GM21717 (cell line): ENCODE results near the gene GPATCH11.

ENCODE experiments used
- ATAC-seq: cut with Tn5 transposase; IDR thresholded peaks from one replicate; pipeline ENCODE4 v1.9.1; 2021; ENCODE audit warnings: mild to moderate bottlenecking, moderate library complexity; ENCODE audit not compliant: unreplicated experiment

The GPATCH11 gene

GRCh38 chr2:37083873-37084794, at the start of gene GPATCH11, which contains the start of gene HEATR5B:
Gene GPATCH11, plus strand, starts transcription at chr2:37084518. Its CDS starts 3,864 bp downstream, at chr2:37088382.
Gene HEATR5B, minus strand, starts transcription at chr2:37084372. Its CDS starts 958 bp downstream, at chr2:37083414.
- ATAC-seq = peak; percentile 82

DNA sequence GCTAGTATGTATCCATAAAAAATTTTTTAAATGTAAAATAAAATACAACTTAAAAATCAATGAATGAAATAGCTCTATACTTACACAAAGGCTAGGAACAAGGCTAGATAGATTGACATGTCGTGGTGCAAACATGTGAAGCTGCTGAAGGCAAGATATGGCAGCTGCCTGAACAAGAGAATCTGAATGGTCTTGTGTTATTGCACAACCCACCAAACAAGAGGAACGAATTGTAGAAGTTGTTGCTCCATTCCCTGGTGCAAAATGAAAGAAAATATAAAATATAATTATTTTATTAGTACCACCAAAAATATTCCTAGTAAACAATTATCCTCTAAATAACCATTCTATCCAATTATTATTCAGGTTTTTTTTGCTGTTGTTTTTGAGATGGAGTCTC, 46.5 kb upstream of the GPATCH11 start:
- no peak for ATAC-seq

DNA sequence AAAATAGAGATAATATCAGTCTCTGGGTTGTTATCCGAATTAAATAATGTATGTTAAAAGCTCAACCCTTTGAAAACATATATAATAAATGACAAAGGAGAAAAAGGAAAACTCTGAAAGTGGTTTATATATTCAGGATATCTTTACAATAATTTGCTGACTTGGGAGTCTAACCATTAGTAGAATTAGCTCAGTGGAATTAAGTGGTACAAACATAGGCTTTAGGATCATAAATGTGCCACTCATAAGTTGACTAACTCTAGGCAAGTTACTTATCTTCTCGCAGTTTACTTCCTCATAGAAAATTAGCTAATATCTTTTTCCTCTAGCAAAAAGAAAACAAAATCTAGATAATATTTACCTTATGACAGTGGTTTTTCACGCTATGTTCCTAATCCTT, 44.7 kb upstream of the GPATCH11 start:
- ATAC-seq = no peak

DNA sequence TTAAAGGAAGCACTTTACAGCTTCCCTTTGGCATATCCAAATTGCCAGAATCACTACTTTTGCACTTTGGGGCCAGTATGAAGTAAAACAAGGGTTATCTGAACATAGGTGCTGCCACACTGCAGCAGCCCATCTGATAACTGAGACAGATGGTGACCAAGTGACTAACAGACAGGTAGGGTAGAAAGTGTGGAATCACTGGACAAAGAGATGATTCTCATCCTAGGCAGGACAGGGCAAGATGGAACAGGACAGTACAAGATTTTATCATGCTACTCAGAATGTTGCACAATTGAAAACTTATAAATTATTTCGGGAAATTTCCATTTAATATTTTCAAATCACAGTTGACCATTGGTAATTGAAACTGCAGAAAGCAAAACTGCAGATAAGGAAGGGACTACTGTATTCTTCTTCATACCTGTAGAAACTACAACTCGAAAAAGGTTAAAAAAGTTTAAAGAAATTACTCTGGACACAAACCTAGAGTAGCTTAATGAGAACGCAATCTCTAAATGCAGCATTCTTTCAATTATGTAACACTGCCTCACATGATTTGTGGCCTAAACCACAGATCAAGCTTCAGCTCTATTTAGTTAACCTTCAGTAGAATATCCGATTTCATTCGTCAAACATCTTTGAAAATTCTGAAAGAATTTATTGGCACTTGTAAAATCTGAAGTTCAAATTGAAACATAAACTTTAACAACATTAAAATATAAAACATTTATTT, 31.6 kb upstream of the GPATCH11 start:
- ATAC-seq = no peak

DNA sequence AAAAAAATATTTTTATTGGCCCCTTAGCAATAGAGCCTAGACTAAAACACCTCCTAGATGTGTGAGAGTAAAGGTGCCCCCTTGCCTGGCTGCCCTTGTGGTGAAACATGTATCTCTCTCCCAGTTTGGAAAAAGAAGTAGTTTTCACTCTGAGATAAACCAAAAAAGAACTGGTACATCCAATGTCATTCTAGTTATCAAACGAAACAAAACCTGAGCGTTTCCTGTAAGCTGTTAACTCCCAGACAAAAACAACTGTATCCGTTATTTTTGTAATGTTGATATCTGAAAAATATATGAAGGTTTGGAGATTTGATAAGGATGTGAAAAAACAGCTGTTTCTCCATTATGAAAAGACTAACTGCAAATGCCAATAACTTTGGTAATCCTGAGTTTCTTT, 24.5 kb upstream of the GPATCH11 start:
- no peak for ATAC-seq

DNA sequence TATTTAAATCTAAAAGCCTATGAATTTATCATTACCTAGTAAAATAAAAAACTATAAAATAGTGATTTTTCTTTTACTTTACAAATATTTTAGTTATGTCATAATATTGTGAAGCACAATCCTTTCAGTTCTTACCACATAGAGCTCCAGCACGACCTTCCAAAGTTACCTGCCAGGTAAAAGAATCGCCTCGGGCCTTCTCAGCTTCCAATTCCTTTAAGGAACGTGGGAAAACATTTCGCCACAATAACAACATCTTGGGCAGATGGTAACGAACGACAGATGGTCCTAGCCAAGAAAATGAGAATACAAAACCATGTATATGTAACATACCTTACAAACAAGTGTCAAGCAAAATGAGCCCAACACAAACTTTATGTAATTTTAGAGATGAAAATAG, 23.9 kb upstream of the GPATCH11 start:
- no peak for ATAC-seq

DNA sequence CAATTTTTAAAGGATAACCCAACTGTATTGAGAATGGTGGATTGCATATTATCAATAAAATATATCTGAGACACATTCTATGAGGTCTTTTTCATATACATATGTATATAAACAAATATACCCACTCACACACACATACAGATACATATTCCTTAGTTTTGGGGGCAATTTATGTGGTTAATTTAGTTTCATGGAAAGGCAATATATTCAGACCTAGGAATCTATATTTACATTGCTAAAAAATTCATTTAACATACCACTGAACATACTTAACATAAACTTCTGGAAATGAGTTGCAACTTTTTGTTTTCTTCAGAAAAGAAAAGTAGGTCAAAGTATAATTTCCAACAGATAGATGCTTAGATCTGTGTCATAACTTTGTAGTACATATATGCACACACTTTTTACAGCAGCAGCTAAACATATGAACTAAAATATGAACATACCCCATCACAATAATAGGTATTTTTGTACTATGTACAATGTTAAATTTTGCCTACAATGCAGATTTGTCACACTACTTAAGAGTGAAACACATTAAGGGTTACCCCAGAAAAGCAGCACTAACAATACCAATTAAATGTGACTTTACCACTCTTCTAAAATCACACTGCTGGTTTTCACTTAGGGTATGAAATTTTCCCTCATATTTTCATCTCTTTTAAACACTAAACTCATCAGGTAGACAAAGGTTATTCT, 23.2 kb upstream of the GPATCH11 start:
- no peak for ATAC-seq

- no peak for ATAC-seq
These were observed 22.5 kb upstream of the GPATCH11 start for GRCh38 chr2:37061776-37062175.

DNA sequence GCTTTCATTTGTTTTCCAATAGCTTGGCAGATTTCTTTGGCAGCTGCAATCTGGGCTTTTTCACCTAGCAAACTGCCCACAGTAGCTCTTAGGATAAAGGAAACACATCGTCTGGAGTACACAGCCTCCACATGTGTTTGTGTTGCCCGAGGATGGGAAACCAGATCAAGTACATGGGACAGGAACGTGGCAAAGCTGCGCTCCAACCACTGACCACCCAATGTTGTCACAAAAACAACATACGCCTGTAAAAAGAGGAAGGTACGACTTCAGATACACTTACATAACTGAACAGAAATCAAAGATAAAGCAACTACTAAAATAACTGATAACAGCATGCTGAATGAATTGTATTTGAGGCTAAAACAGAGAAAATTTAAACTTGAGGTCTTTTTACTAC, 15.6 kb upstream of the GPATCH11 start:
- no peak for ATAC-seq

DNA sequence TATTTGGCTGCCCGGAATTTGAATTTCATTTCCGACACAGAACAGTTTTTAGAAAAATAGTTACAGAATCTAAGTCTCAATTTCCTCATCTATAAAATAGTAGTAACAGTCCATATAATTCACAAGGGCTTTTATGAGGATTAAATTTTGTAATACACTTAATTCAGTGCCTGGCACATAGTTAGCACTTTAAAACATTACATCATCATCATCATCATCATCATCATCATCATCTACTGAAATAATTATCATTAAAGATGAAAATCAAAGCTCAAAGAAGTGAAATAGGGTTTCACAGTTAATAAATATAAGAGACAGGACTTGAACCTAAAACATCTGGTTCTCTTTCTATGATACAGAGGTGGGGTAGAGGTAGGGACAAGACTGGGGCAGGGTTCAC, 13.4 kb upstream of the GPATCH11 start:
- ATAC-seq = no peak

- no peak for ATAC-seq
These were observed 4.1 kb upstream of the GPATCH11 start for GRCh38 chr2:37080266-37080665.

- no peak for ATAC-seq
These were observed 3.6 kb upstream of the GPATCH11 start for GRCh38 chr2:37080689-37081088.

DNA sequence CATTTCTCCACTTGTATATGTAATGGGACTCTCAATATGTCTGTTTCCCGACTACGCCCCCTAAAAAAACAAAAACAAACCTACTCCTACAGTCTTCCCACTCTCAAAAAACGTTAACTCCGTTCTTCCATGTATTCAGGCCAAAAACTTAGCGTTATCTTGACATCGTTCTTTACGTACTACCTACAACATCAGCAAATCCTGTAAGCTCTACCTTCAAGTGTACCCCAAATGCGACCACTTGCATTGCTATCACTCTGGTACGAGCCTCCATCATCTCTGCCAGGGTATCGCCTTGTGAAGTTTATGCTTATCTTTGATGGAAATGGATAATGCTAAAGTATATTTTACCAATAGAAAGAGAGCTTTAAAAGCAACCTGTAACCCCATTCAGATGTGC, 479 bp downstream of the GPATCH11 start:
- ATAC-seq = no peak

GRCh38 chr2:37085731-37086147, 1.4 kb downstream of the GPATCH11 start:
- no peak for ATAC-seq

DNA sequence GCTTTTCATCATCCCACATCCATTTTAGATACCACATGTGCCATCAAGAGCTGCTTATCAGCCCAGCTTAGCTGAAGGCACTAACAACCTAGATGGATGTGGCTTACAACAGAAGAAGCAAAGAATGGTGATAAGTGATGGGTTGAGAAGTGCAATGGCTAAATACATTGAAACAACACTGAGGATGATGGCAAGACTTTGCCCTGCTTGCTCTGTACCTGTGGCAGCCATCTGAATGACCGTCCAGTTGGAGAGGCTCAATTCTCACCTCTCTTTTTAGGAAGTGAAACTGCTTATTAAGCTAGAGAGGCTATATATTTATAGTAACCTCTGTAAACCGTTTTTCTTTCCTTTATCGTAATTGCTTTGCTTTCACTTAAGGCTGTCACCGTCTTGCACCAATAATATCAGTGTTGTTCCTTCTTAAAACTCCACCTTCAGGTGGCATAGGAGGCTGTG, 5.7 kb downstream of the GPATCH11 start:
- ATAC-seq = peak; percentile 73

DNA sequence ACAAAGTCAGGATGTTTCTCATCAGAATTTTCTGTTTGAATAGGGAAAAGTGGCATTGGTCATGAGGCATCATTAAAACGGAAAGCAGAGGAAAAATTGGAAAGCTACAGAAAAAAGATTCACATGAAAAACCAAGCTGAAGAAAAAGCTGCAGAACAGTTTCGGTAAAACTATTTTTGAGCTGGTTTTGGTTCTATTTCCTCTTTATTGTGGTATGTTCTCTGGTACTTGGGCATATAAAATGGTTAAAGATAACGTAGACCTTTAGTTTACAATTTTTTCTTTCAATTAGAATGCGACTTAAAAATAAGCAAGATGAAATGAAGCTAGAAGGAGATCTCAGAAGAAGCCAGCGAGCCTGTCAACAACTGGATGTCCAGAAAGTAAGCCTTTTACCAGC, 7.6 kb downstream of the GPATCH11 start:
- ATAC-seq = peak; percentile 45

DNA sequence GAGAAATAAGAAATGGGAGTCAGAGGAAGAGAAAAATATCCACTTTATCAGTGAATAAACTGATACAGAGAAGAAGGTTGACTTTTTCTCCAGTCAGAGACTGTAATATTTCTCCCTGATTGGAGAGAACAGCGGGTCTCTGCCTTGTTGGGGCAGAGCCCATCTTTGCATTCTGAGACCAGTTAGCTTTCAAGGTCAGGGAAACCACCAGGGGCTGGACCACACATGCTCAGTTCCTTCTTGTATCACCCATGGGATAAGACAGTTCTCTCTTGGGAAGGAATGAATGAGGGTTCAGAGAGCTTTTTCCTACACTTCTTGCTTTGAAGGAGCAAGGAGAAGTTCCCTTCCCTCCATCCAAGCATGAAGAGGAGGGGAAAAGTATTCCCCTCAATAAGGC, 12.2 kb downstream of the GPATCH11 start:
- no peak for ATAC-seq

DNA sequence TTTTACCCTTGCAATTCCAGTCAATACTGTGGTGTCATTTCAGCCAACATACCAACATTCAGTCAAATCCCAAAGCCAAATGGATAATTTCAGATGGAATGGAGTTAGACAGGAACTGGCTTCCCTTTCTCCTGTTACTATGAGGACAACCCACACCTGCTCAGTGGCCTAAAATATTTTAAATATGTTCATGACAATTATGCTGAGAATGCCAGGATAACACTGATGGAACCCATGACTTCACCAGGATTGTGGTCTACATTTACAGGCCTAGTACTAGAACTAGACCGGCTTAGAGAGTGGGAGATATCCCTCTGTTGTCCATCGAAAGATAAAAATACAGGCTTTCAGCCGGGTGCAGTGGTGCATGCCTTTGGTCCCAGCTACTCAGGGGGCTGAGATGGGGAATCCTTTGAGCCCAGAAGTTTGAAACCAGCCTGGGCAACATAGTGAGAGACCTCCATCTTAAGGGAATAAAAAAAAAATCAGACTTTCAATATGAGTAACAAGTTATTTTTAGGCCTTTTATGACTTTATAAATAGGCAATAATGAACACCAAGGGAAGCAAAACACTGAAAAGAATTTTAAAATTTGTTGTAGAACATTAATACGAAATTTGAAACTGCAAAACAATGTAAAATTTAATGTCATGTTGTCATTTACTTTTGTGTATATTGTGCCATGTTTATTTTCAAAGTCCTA, 14.2 kb downstream of the GPATCH11 start:
- ATAC-seq = no peak

DNA sequence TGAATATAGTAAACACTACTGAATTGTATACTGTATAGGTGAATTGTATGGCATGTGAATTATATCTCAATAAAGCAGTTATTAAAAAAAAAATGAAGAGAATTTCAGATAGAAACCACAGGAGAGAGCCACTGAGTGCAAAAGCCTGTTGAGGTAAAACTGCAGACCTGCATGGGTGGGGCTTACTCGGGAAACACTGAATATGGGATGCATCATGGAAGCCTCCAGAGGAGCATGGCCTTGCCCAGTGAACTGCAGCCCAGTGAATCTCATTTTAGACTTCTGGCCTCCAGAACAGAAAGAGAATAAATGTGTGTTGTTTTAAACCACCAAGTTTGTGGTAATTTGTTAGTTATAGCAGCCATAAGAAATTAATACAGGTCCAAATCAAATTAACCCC, 15.7 kb downstream of the GPATCH11 start:
- ATAC-seq = no peak

- no peak for ATAC-seq
These were observed 18.3 kb downstream of the GPATCH11 start for GRCh38 chr2:37102588-37102987.

DNA sequence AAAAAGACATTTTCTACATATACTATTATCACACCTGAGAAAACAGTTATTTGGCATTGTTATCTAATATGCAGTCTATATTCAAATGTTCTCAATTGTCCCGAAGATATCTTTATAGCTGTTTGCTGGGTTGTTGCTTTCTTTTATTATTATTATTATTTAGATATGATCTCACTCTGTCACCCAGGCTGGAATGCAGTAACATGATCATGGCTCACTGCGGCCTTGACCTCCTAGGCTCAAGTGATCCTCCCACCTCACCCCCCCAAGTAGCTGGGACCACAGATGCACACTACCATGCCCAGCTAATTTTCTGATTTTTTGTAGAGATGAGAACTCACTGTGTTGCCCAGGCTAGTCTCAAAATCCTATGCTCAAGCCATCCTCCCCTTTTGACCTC, 19.9 kb downstream of the GPATCH11 start:
- ATAC-seq = no peak
